GM19463 (cell line): Measurements from ENCODE around the gene RHD.
"Not testable (repeated sequence)": the region's sequence is repeated elsewhere in the genome, so short reads cannot be mapped to it uniquely, and the experiment has no call there.

ENCODE experiments used
- ATAC-seq: cut with Tn5 transposase; IDR thresholded peaks from one replicate; pipeline ENCODE4 v1.9.1; 2021; ENCODE audit warnings: mild to moderate bottlenecking, moderate library complexity; ENCODE audit not compliant: unreplicated experiment

Gene RHD

GRCh38 chr1:25256578-25256965, 15.7 kb upstream of the RHD start:
- no peak for ATAC-seq

DNA sequence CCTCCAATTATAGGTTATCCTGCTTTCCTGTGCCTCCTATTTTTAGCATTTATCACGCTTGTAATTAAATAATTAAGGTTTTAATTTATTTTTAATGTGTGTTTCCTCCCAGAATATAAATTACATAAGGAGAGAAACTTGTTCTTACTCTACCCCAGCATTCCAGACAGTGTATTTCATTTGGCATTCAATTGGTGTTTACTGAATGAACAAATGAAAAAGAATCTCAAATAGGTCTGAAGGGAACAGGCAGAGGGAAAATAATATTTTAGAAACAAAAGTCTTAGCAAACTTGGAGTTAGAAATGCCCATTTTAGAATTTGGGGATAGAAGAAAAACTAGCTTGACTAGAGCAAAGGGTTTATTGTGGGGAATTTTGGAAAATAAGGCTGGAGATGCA, 15.1 kb upstream of the RHD start:
- no peak for ATAC-seq

DNA sequence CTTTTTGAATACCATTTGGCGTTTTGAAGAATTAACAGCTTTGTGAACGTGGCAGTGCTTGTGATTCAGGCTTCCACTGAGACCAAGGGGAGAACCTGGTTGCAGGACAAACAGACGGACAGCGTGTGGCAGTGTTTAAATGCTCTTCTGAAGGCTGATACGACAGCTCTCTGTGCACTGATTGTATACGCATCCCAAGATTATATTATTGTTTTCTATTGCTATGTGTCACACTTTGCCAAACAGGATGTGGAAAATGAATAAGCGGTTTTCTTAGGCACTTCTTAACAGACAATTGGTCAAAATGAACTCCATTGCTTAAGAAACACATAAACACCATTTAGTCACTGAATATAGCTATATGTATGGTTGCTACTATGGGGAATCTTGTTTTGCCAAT, 12.5 kb upstream of the RHD start:
- not testable (repeated sequence) for ATAC-seq

DNA sequence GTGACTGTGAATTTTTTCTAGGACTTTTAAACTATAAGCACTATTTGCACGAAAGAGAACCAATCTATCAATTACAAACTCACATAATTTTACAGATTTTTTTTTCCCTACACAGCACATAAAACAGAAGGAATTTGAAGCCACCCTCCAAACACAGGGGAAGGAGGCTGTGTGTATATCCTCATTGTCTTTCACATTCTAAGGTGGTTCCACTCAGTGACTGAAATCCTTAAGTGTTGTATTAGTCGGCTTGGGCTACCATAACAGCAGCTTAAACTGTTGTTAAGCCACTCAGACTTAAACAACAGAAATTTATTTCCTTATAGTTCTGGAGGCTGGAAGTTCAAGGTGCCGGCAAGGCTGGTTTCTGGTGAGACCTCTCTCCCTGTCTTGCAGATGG, 12.0 kb upstream of the RHD start:
- ATAC-seq, result not testable (repeated sequence)

DNA sequence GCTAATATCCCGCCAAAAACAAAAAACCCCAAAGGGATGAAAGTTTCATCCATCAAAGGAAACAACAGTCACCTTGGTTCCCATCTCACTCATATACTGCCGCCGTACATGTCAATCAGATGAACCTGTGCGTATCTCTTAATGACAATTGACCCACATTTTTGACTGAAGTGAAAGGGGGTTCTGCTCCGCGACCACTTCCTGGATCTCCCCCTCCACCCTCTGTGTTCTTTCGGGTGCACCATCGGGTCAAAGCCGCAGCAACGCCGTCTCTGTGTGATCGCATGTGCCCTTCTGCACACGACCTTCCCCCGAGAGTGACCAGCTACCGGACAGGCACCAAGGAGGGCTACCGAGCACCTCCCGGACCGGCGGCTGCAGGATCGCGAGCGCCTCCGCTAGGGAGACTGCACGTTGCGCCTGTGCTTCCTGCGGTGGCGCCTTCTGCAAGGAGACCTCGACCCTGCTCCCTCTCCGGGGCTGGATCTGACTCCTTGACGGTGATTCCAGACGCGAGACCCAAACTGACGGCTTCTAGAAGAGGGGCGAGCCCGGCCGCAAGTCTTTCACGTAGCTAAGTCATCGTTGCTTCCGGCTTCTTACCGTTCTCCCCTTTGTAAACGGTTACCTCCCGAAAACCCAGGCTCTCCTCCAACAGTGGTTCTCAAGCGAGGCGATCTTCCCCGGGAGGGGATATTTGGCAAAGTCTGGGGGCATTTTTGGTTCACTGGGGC, 5.6 kb upstream of the RHD start:
- not testable (repeated sequence) for ATAC-seq

GRCh38 chr1:25267288-25268142, 4.8 kb upstream of the RHD start:
- peak; percentile 78 for ATAC-seq

- not testable (repeated sequence) for ATAC-seq
These were observed 4.1 kb upstream of the RHD start for GRCh38 chr1:25268143-25268760.

GRCh38 chr1:25275648-25276047, 3.3 kb downstream of the RHD start:
- ATAC-seq, result not testable (repeated sequence)

DNA sequence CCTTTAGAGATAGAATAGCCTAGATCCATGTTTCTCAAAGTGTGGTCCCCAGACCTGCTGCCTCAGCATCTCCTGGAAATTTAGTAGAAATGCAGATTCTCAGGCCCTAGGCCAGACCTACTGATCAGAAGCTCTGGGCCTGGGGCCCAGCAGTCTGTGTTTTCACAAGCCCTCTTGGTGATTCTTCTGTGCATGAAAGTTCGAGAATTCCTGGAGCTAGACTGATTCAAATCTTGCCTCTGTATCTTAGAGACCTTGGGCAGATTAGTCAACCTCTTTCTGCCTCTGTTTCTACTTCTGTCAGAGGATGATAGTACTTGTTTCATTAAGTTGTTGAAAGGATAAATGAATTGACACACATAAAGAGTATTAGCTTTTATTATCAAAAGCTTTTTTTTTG, 5.0 kb downstream of the RHD start:
- ATAC-seq, result not testable (repeated sequence)

DNA sequence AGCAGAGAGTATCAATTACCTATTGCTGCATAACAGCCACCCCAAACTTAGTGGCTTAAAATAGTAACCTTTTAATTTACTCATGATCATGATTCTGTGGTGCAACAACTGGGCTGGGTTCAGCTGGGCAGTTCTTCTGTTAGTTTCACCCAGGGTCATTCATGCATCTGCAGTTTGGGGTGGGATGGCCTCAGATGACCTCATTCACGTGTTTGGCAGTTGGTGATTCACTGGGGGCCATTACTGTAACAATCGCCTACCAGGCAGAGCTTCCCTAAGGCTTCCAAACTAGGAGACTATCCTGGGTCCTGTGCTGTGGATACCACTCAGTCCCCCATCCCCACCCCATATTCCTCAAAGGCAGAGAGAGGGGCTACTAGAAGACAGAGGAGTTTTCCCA, 6.0 kb downstream of the RHD start:
- not testable (repeated sequence) for ATAC-seq

- ATAC-seq, result not testable (repeated sequence)
These were observed 6.5 kb downstream of the RHD start for GRCh38 chr1:25278790-25279189.

GRCh38 chr1:25279693-25280111, 7.4 kb downstream of the RHD start:
- ATAC-seq, result not testable (repeated sequence)

- ATAC-seq, result not testable (repeated sequence)
These were observed 13.6 kb downstream of the RHD start for GRCh38 chr1:25285862-25286261.

GRCh38 chr1:25287164-25287563, 14.9 kb downstream of the RHD start:
- ATAC-seq, result not testable (repeated sequence)

DNA sequence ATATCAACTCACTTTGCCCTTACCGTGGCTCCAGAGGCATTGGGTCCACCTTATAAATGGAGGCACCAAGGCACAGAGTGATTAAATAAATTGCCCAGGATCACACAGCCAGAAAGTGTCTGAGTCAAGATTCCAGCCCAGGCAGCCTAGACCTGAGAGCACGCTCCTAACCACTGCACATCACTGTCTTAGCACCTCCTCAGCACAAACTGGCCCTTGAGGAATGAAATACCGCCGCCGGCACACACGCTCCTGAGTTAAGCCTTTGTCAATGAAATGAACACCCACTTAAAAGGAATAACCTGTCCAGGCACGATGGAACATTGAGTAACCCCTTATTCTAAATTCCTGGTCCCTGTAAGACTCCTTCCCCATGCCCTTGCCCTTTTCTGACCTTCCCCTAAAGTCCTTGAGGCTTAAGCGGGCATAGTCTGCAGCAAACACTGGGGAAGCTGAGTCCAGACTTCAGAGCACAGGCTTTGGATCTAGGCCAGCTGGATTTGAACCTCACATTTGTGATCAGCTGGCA, 16.3 kb downstream of the RHD start:
- ATAC-seq, result not testable (repeated sequence)

DNA sequence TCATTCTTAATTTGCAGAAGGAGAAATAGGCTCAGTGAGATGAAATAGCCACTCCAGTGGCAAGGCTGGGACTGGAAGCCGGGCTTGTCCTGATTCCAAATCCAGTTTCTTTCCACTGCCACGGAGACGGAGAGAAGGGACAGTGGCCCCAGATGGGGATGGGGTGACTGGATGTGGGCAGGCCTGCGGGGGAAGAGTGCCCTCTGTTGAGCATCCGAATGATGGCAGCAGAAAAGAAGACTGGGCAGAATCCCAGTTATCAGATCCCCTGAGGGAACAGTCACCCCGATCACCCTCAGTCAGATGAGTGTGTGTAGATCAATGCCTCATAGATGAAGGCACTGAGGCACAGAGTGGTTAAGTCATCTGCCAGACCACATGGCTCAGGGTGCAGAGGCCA, 17.7 kb downstream of the RHD start:
- not testable (repeated sequence) for ATAC-seq

GRCh38 chr1:25293426-25293825, 21.1 kb downstream of the RHD start:
- not testable (repeated sequence) for ATAC-seq

GRCh38 chr1:25294889-25295826, 22.8 kb downstream of the RHD start:
- ATAC-seq, result not testable (repeated sequence)

- ATAC-seq, result not testable (repeated sequence)
These were observed 24.2 kb downstream of the RHD start for GRCh38 chr1:25296501-25296900.

- not testable (repeated sequence) for ATAC-seq
These were observed 28.4 kb downstream of the RHD start for GRCh38 chr1:25300729-25301128.
